ENCODE data around the gene ELL. TPM values are rescaled to one million over a fixed set of nuclear protein-coding genes. Genes with fewer than 3 reads are reported as not detected.

Gene ELL
- total and polyA plus RNA-seq, 2 experiments from 2014 or later, result 11.3 to 20.1 TPM

- Histone ChIP-seq H3K4me1 (ENCODE audit: insufficient read depth) (no peaks in the 10 kb centered on the region), H3K4me3 (no peak overlapping the region), H3K4me2 (no peak overlapping the region), H3K27ac (ENCODE audit: low read depth) (no peak overlapping the region), H3K36me3 (ENCODE audit: insufficient read depth) (no peaks in the 10 kb centered on the region; the same call in 1 of the 2 replicates), H3F3A (replicated peaks; ENCODE audit: low read depth) (no peaks in the 10 kb centered on the region), H3K9me2 (ENCODE audit: insufficient read depth) (no peaks in the 10 kb centered on the region), H2AFZ (no peak overlapping the region), H3K27me3 (ENCODE audit: insufficient read depth) (no peaks in the 10 kb centered on the region), H4K20me1 (replicated peaks; ENCODE audit: insufficient read depth) (no peaks in the 10 kb centered on the region; the same call in 1 of the 2 replicates), H3K79me2 (replicated peaks; ENCODE audit: insufficient read depth) (no peaks in the 10 kb centered on the region)
- peaks cover 4% of the 10 kb centered on the region for H3K9me3 Mint-ChIP-seq
- H3K27ac Mint-ChIP-seq, result no peak overlapping the region
- peaks cover 9% of the 10 kb centered on the region for H3K36me3 Mint-ChIP-seq (ENCODE audit: low read depth)
- peaks cover 13% of the 10 kb centered on the region for H3K27me3 Mint-ChIP-seq (ENCODE audit: insufficient read depth, low read depth, poor library complexity)
- ATAC-seq (no peak), DNase-seq (ENCODE audit: low spot score) (no peak)
- no peak overlapping the region for H3K4me3 Mint-ChIP-seq
- TF ChIP-seq ZNF331 (CRISPR knock-in tag; IDR thresholded peaks at IDR 0.05; ENCODE audit: low read depth) (no peak), ZNF462 (CRISPR knock-in tag; IDR thresholded peaks at IDR 0.05) (no peak), STAT1 (IDR thresholded peaks at IDR 0.05; ENCODE audit: unreplicated experiment) (no peak), NANOG (IDR thresholded peaks at IDR 0.05; ENCODE audit: borderline replicate concordance) (no peak), CREB1 (CRISPR knock-in tag; IDR thresholded peaks at IDR 0.05; ENCODE audit: low read depth) (no peak), ZNF114 (CRISPR knock-in tag; IDR thresholded peaks at IDR 0.05) (no peak), EZH2phosphoT487 (IDR thresholded peaks at IDR 0.05; ENCODE audit: unreplicated experiment) (no peak)
- TF ChIP-seq, protein P1, sequence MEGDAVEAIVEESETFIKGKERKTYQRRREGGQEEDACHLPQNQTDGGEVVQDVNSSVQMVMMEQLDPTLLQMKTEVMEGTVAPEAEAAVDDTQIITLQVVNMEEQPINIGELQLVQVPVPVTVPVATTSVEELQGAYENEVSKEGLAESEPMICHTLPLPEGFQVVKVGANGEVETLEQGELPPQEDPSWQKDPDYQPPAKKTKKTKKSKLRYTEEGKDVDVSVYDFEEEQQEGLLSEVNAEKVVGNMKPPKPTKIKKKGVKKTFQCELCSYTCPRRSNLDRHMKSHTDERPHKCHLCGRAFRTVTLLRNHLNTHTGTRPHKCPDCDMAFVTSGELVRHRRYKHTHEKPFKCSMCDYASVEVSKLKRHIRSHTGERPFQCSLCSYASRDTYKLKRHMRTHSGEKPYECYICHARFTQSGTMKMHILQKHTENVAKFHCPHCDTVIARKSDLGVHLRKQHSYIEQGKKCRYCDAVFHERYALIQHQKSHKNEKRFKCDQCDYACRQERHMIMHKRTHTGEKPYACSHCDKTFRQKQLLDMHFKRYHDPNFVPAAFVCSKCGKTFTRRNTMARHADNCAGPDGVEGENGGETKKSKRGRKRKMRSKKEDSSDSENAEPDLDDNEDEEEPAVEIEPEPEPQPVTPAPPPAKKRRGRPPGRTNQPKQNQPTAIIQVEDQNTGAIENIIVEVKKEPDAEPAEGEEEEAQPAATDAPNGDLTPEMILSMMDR (conservative IDR thresholded peaks at IDR 0.05; ENCODE audit: low read depth in 2 of 2), result no peak
- H3K4me1 Mint-ChIP-seq, result peaks cover 3% of the 10 kb centered on the region; the same call in 2 of the 3 replicates
Measured at GRCh38 chr19:18445262-18445948, 76.5 kb downstream of the ELL start.
